Panc1 (cell line): ENCODE measurements around the gene EIF4E1B. TPM values are rescaled to one million over a fixed set of nuclear protein-coding genes. Genes with fewer than 3 reads are reported as not detected.

Source experiments
- ATAC-seq: fragments of 200-7000 bp; cut with Tn5 transposase; 2 replicates; pipeline ENCODE4 v1.9.1; 2020; ENCODE audit warnings: mild to moderate bottlenecking, moderate library complexity
- BruUV-seq: library from RNA; stranded (reverse); fragments of 400-500 nt; replicated peaks from 2 replicates; lab custom pipeline; 2021; lab: Mats Ljungman, UMichigan
- CTCF ChIA-PET: fragments of 300-600 bp; sonication (Branson Sonifier 250); formaldehyde crosslinking; loops from one replicate; lab custom pipeline; 2022; ENCODE audit warnings: antibody characterized with exemption; lab: Charles Lee
- POLR2A ChIA-PET: fragments of 300-600 bp; sonication (Branson Sonifier 250); formaldehyde crosslinking; loops from one replicate; lab custom pipeline; 2022; ENCODE audit warnings: antibody characterized with exemption; lab: Charles Lee
- DNase-seq: peaks from one replicate; pipeline ENCODE4 v3.0.0-alpha.2; 2010; ENCODE audit warnings: low read depth, low spot score
- H3K27ac ChIP-seq: 2 replicates; pipeline ENCODE4 v1.5.1; 2011; ENCODE audit warnings: mild to moderate bottlenecking, low read length, inconsistent platforms
- H3K27me3 ChIP-seq: fragments of 200-500 bp; sonication (Bioruptor generic); 2 replicates; pipeline ENCODE4 v1.6.0; 2014; ENCODE audit warnings: low read length, inconsistent platforms; ENCODE audit not compliant: control insufficient read depth, insufficient read depth
- H3K36me3 ChIP-seq: fragments of 200-500 bp; sonication (Bioruptor generic); 2 replicates; pipeline ENCODE4 v1.5.1; 2014; ENCODE audit warnings: inconsistent platforms, mild to moderate bottlenecking, low read length, moderate library complexity; ENCODE audit not compliant: control insufficient read depth, insufficient read depth
- H3K4me1 ChIP-seq: 2 replicates; pipeline ENCODE4 v1.5.1; 2011; ENCODE audit warnings: inconsistent platforms, mild to moderate bottlenecking, low read length, moderate library complexity; ENCODE audit not compliant: control insufficient read depth, insufficient read depth
- H3K4me3 ChIP-seq, 2 experiments: 2 replicates each; pipeline ENCODE4 v1.5.1; 2011 to 2012; ENCODE audit warnings: low read depth in 2 of 2, low read length in 2 of 2, mild to moderate bottlenecking in 2 of 2, inconsistent platforms in 1 of 2, moderate library complexity in 1 of 2
- H3K9me3 ChIP-seq: fragments of 200-500 bp; sonication (Bioruptor generic); 2 replicates; pipeline ENCODE4 v1.5.1; 2014; ENCODE audit warnings: low read depth, mild to moderate bottlenecking, inconsistent platforms, low read length, moderate library complexity; ENCODE audit not compliant: control insufficient read depth, insufficient read depth
- CTCF ChIP-seq: fragments of 450-650 bp; IDR thresholded peaks from 2 replicates; pipeline ENCODE4 v1.5.1; 2017; ENCODE audit warnings: mild to moderate bottlenecking
- REST ChIP-seq, 2 experiments: IDR thresholded peaks; 2 replicates each; pipeline ENCODE4 v1.6.1; 2011 to 2012; ENCODE audit warnings: low read depth in 2 of 2, control low read depth in 1 of 2, low read length in 1 of 2, mild to moderate bottlenecking in 1 of 2, moderate library complexity in 1 of 2; ENCODE audit not compliant: insufficient read depth in 1 of 2
- SIN3A ChIP-seq: IDR thresholded peaks from 2 replicates; pipeline ENCODE4 v1.6.1; 2012; ENCODE audit warnings: low read depth, mild to moderate bottlenecking, low read length, moderate library complexity, borderline replicate concordance; ENCODE audit not compliant: insufficient read depth
- TCF7L2 ChIP-seq: IDR thresholded peaks from 2 replicates; pipeline ENCODE4 v1.6.1; 2011; ENCODE audit warnings: mild to moderate bottlenecking, low read depth, low read length, inconsistent platforms
- in situ Hi-C: cut with HindIII; loops from 2 replicates; pipeline ENCODE4 v1.10.0; 2016; ENCODE audit warnings: low sequenced_read_pairs, low pct_unique_long_range_greater_than_20kb
- intact Hi-C: fragments of 100-400 bp; cut with micrococcal nuclease; formaldehyde crosslinking; loops from one replicate; pipeline ENCODE4 v1.10.0; 2022; ENCODE audit not compliant: unreplicated experiment
- total RNA-seq: library from RNA; stranded (reverse); gene quantifications from one replicate; pipeline ENCODE4 v1.2.1, GENCODE V29; 2021; ENCODE audit not compliant: unreplicated experiment

EIF4E1B gene
- total RNA-seq, 1 experiment from 2014 or later = not detected

- ATAC-seq = peak; percentile 47; the same call in 1 of the 2 replicates
These were observed 15.5 kb upstream of the EIF4E1B start for GRCh38 chr5:176614805-176615478.

GRCh38 chr5:176616511-176616910 lies 14.0 kb upstream of the EIF4E1B start:
- no peaks in the 10 kb centered on the region for H3K36me3 ChIP-seq
- H3K27me3 ChIP-seq = no peaks in the 10 kb centered on the region
- peaks cover 5% of the 10 kb centered on the region; the same call in 1 of the 2 replicates for H3K4me1 ChIP-seq
- H3K4me3 ChIP-seq = no peak overlapping the region
- intact Hi-C loops = no loop called here
- in situ Hi-C loops = no loop called here
- no peak for TF ChIP-seq CTCF
- BruUV-seq = no TSS peak
- H3K9me3 ChIP-seq = no peaks in the 10 kb centered on the region
- POLR2A ChIA-PET = no interaction called here
- CTCF ChIA-PET = interaction anchor here (0.6 to 0.9 kb wide), 3 partner anchors 26 to 201 kb away, joined by 3 to 4 read pairs (median 4); no protein-coding TSS in a partner anchor
- ATAC-seq (no peak), DNase-seq (no peak)
- no peak overlapping the region for H3K27ac ChIP-seq

More at GRCh38 chr5:176614805-176615478, 15.5 kb upstream of the EIF4E1B start:
- in situ Hi-C loops = no loop called here
- no TSS peak for BruUV-seq
- Histone ChIP-seq H3K27me3 (no peaks in the 10 kb centered on the region), H3K9me3 (no peaks in the 10 kb centered on the region), H3K4me3 (no peak overlapping the region), H3K36me3 (no peaks in the 10 kb centered on the region), H3K4me1 (peaks cover 4% of the 10 kb centered on the region; the same call in 1 of the 2 replicates), H3K27ac (no peak overlapping the region)
- ChIA-PET POLR2A (no interaction called here), CTCF (interaction anchor here (0.6 kb wide), 1 partner anchor 191 kb away, joined by 4 read pairs; no protein-coding TSS in a partner anchor)
- no peak for TF ChIP-seq CTCF
- no peak for TF ChIP-seq SIN3A
- TF ChIP-seq REST (IDR thresholded peaks at IDR 0.05; ENCODE audit: insufficient read depth in 1 of 2, low read depth in 2 of 2, low read length in 1 of 2) = no peak
- no peak for TF ChIP-seq TCF7L2
- DNase-seq = no peak
- intact Hi-C loops = no loop called here
